NCI-H2081 treated with DMSO at 0.1 percent for 48 hours (cell line): Measurements from ENCODE around the gene RIPPLY2.

Experiments
- DNase-seq: peaks from one replicate; lab custom pipeline; 2025; lab: John Stamatoyannopoulos, UW

RIPPLY2 gene

GRCh38 chr6:83905648-83906047 lies 52.5 kb downstream of the RIPPLY2 start:
- no peak for DNase-seq
